Hypothalamus (tissue), 51 donors: ENCODE data around the gene TSPYL1.
A peak's percentile ranks its signal among the peaks of the same experiment; 100 is the strongest.

Experiments
- DNase-seq, 51 donors: peaks; one replicate each; lab custom pipeline; 2025; lab: John Stamatoyannopoulos, UW

The TSPYL1 gene

GRCh38 chr6:116265041-116265829, 14.5 kb downstream of the TSPYL1 start:
- no peak for DNase-seq

GRCh38 chr6:116263353-116263752, 16.4 kb downstream of the TSPYL1 start:
- no peak for DNase-seq

- no peak for DNase-seq
Measured at GRCh38 chr6:116258520-116258919, 21.2 kb downstream of the TSPYL1 start.

- no peak for DNase-seq
Measured at GRCh38 chr6:116256694-116257093, 23.0 kb downstream of the TSPYL1 start.

- DNase-seq = no peak
Measured at GRCh38 chr6:116255246-116255800, 24.4 kb downstream of the TSPYL1 start.

GRCh38 chr6:116254297-116255056, 25.3 kb downstream of the TSPYL1 start:
- DNase-seq = no peak

- DNase-seq = peak; percentile 47 to 96 (median 88)
Measured at GRCh38 chr6:116253505-116254296, 26.0 kb downstream of the TSPYL1 start, which contains the start of gene TSPYL4. TSPYL4 (minus strand) TSS chr6:116254075; CDS start chr6:116254008, 67 bp downstream.

GRCh38 chr6:116253188-116253504, 26.6 kb downstream of the TSPYL1 start:
- DNase-seq = peak in 1 of 51 donors; percentile 63

GRCh38 chr6:116251568-116252384, 28.0 kb downstream of the TSPYL1 start:
- no peak for DNase-seq

- DNase-seq = no peak
Measured at GRCh38 chr6:116248577-116248976, 31.2 kb downstream of the TSPYL1 start.

- no peak for DNase-seq
Measured at GRCh38 chr6:116247285-116247684, 32.4 kb downstream of the TSPYL1 start.

GRCh38 chr6:116246089-116246488, 33.6 kb downstream of the TSPYL1 start:
- DNase-seq = no peak

- no peak for DNase-seq
Measured at GRCh38 chr6:116244284-116244683, 35.4 kb downstream of the TSPYL1 start.

GRCh38 chr6:116239856-116240255, 39.9 kb downstream of the TSPYL1 start:
- DNase-seq = no peak

GRCh38 chr6:116239256-116239655, 40.5 kb downstream of the TSPYL1 start:
- no peak for DNase-seq

GRCh38 chr6:116238083-116238482, 41.6 kb downstream of the TSPYL1 start:
- no peak for DNase-seq

- no peak for DNase-seq
Measured at GRCh38 chr6:116234689-116235088, 45.0 kb downstream of the TSPYL1 start.

GRCh38 chr6:116229287-116229913, 50.3 kb downstream of the TSPYL1 start:
- peak; percentile 38 to 96 (median 87) for DNase-seq
